ENCODE measurements around the gene EIF4EBP3. TPM values are rescaled to one million over a fixed set of nuclear protein-coding genes. Genes with fewer than 3 reads are reported as not detected.

The EIF4EBP3 gene
- total and polyA plus RNA-seq, 4 donors = 1.4 to 55.8 (median 8.0) TPM

DNA sequence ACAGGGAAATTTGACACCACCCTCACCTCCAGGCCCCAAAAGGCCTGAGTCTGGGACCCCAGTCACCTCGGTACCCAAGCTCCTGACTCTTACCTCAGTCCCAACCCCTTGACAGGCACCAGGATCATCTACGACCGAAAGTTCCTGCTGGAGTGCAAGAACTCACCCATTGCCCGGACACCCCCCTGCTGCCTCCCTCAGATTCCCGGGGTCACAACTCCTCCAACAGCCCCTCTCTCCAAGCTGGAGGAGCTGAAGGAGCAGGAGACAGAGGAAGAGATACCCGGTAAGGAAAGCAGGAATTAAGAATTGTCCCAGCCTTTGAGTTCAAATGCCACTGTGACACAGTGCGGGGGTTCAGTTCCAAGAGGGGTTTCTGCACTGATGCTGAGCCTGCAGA, 1.3 kb downstream of the EIF4EBP3 start (continued):
- no peak for TF ChIP-seq RAD21 (IDR thresholded peaks at IDR 0.05)
- no peak for TF ChIP-seq HNF4A (conservative IDR thresholded peaks at IDR 0.05)
- no peak for TF ChIP-seq HNF4G (IDR thresholded peaks at IDR 0.05)
- TF ChIP-seq EGR1 (IDR thresholded peaks at IDR 0.05; ENCODE audit: low read depth in 2 of 2) = no peak
- TF ChIP-seq, protein P1, sequence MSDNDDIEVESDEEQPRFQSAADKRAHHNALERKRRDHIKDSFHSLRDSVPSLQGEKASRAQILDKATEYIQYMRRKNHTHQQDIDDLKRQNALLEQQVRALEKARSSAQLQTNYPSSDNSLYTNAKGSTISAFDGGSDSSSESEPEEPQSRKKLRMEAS (IDR thresholded peaks at IDR 0.05) = no peak
- no peak for TF ChIP-seq RXRA (IDR thresholded peaks at IDR 0.05)
- TF ChIP-seq, protein P2, sequence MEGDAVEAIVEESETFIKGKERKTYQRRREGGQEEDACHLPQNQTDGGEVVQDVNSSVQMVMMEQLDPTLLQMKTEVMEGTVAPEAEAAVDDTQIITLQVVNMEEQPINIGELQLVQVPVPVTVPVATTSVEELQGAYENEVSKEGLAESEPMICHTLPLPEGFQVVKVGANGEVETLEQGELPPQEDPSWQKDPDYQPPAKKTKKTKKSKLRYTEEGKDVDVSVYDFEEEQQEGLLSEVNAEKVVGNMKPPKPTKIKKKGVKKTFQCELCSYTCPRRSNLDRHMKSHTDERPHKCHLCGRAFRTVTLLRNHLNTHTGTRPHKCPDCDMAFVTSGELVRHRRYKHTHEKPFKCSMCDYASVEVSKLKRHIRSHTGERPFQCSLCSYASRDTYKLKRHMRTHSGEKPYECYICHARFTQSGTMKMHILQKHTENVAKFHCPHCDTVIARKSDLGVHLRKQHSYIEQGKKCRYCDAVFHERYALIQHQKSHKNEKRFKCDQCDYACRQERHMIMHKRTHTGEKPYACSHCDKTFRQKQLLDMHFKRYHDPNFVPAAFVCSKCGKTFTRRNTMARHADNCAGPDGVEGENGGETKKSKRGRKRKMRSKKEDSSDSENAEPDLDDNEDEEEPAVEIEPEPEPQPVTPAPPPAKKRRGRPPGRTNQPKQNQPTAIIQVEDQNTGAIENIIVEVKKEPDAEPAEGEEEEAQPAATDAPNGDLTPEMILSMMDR (IDR thresholded peaks at IDR 0.05; ENCODE audit: low read depth, low read length, missing input control) = no peak

DNA sequence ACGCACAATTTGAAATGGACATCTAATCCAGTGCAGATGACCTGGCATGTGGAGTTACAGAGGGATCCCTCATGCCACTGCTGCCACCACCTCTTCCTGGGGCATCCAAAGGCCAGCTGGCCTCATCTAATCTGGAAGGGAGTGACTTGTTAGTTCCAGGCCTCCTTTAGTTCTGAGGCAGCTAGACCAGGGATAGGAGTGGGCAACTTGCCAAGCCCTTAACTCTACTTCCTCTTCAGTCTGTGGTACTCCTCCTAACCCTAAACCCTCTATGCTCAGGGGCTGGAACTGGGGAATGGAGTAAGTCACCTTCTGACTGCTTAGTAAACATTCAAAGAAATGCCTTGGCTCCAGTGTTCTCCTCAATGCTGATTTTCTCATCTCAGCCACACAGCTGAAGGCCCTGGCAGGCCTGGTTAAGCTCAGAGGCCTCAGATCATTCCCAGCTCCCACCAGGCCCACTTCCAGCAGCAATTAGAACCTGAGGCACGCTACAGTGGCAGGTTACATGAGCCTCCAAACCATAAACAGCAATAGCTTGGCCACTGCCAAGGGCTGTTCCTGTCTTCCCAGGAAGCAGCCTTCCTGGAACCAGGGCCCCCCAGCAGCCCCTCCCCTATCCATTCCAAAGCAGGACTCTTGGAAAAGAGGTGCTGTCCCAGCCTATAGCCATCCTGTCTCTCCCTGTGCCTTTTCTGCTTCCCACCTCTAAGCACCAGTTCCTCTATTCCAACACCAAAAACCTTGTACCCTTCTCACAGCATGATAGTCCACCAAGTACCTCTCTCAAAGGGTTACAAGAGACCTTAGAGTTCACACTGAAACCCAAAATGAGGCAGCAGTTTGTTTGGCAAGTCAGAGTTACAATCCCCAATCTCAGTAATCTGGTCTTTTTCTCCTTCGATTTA, 2.0 kb downstream of the EIF4EBP3 start:
- Histone ChIP-seq H3K27ac (ENCODE audit: low read depth in 1 of 2, low read length in 2 of 2) (peak overlapping the region; percentile 91 to 99), H3K9ac (ENCODE audit: low read depth in 1 of 2, low read length in 2 of 2) (no peak overlapping the region), H3K4me1 (ENCODE audit: control insufficient read depth in 4 of 4, insufficient read depth in 4 of 4, low read length in 3 of 4) (peaks cover 8 to 42% (median 34%) of the 10 kb centered on the region in 4 donors), H3K9me3 (ENCODE audit: control insufficient read depth in 4 of 4, low read length in 3 of 4) (no peaks in the 10 kb centered on the region), H3K36me3 (ENCODE audit: control insufficient read depth in 4 of 4, insufficient read depth in 3 of 4, low read depth in 1 of 4, low read length in 3 of 4) (peaks cover 0 to 20% (median 17%) of the 10 kb centered on the region in 4 donors), H3K4me3 (ENCODE audit: low read depth in 1 of 3, low read length in 3 of 3) (no peak overlapping the region), H3K27me3 (ENCODE audit: control insufficient read depth in 4 of 4, insufficient read depth in 4 of 4, low read length in 3 of 4) (no peaks in the 10 kb centered on the region)
- peak; percentile 42 for TF ChIP-seq NR2F2 (IDR thresholded peaks at IDR 0.05)
- no peak for TF ChIP-seq FOXA1 (IDR thresholded peaks at IDR 0.05)
- 67% methylated on average over 3 of the region's 3 CpGs for WGBS
- DNase-seq (ENCODE audit: low spot score) = no peak

DNA sequence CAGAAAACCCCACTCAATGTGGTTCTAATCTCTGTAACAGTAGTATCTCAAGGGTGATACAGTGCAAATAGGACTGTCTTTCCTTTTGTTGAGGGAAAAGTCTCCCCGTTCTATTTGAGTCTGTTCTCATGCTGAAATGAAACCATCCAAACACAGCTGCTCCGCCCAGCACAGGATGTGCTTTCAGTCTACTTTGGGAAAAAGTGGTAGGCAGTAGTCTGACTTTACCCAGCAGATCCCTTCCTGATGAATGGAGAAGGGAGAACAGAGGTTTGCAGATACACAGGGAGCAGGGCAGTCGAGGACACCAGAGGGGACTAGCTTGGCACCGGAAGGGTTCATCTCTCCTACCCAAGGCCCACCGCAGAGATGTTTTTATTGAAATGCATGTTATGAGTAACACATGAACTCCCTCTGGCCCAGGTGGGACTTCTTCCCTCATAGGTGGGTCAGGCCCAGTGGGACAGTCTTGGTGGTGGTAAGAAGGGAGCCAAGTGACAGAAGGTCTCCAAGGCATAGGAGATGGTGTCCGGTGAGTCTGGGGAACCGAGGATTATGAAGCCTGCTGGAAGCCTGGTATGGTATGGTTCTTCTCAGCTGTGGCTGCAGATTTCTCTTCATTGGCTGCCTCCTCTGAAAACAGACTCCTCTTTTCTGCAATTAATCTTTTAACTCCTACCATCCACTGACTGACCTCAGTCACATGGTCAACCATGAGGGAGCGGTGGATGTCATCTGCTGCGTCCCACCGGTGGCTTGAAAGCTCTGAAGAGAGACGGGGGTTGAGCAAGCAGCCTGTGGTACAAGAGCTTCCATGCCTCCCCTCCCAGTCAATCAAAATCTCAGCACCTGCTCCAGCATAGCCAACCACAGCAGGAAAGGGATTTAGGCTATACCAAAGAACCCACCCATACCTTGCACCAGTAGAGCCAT, 3.0 kb downstream of the EIF4EBP3 start:
- Histone ChIP-seq H3K9me3 (ENCODE audit: control insufficient read depth in 4 of 4, low read length in 3 of 4) (no peaks in the 10 kb centered on the region), H3K27me3 (ENCODE audit: control insufficient read depth in 4 of 4, insufficient read depth in 4 of 4, low read length in 3 of 4) (no peaks in the 10 kb centered on the region), H3K36me3 (ENCODE audit: control insufficient read depth in 4 of 4, insufficient read depth in 3 of 4, low read depth in 1 of 4, low read length in 3 of 4) (peaks cover 0 to 18% (median 15%) of the 10 kb centered on the region in 4 donors), H3K4me1 (ENCODE audit: control insufficient read depth in 4 of 4, insufficient read depth in 4 of 4, low read length in 3 of 4) (peaks cover 8 to 45% (median 33%) of the 10 kb centered on the region in 4 donors), H3K27ac (ENCODE audit: low read depth in 1 of 2, low read length in 2 of 2) (peak overlapping the region in 1 of 2 donors; percentile 91), H3K9ac (ENCODE audit: low read depth in 1 of 2, low read length in 2 of 2) (no peak overlapping the region), H3K4me3 (ENCODE audit: low read depth in 1 of 3, low read length in 3 of 3) (no peak overlapping the region)
- 94% methylated on average over 11 of the region's 11 CpGs for WGBS
- TF ChIP-seq TAF1 (conservative IDR thresholded peaks at IDR 0.05) (no peak), GABPA (IDR thresholded peaks at IDR 0.05 in 1 of 2, conservative IDR thresholded peaks at IDR 0.05 in 1 of 2) (no peak), FOXA2 (IDR thresholded peaks at IDR 0.05) (no peak), FOXA1 (IDR thresholded peaks at IDR 0.05) (no peak), NR2F2 (IDR thresholded peaks at IDR 0.05) (no peak), EGR1 (IDR thresholded peaks at IDR 0.05; ENCODE audit: low read depth in 2 of 2) (no peak), JUND (IDR thresholded peaks at IDR 0.05) (no peak), HNF4G (IDR thresholded peaks at IDR 0.05) (no peak), RXRA (IDR thresholded peaks at IDR 0.05) (no peak)
- TF ChIP-seq, protein P1 (IDR thresholded peaks at IDR 0.05) = no peak
- TF ChIP-seq, protein P2 (IDR thresholded peaks at IDR 0.05; ENCODE audit: low read depth, low read length, missing input control) = no peak
- TF ChIP-seq, protein P3, sequence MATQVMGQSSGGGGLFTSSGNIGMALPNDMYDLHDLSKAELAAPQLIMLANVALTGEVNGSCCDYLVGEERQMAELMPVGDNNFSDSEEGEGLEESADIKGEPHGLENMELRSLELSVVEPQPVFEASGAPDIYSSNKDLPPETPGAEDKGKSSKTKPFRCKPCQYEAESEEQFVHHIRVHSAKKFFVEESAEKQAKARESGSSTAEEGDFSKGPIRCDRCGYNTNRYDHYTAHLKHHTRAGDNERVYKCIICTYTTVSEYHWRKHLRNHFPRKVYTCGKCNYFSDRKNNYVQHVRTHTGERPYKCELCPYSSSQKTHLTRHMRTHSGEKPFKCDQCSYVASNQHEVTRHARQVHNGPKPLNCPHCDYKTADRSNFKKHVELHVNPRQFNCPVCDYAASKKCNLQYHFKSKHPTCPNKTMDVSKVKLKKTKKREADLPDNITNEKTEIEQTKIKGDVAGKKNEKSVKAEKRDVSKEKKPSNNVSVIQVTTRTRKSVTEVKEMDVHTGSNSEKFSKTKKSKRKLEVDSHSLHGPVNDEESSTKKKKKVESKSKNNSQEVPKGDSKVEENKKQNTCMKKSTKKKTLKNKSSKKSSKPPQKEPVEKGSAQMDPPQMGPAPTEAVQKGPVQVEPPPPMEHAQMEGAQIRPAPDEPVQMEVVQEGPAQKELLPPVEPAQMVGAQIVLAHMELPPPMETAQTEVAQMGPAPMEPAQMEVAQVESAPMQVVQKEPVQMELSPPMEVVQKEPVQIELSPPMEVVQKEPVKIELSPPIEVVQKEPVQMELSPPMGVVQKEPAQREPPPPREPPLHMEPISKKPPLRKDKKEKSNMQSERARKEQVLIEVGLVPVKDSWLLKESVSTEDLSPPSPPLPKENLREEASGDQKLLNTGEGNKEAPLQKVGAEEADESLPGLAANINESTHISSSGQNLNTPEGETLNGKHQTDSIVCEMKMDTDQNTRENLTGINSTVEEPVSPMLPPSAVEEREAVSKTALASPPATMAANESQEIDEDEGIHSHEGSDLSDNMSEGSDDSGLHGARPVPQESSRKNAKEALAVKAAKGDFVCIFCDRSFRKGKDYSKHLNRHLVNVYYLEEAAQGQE (IDR thresholded peaks at IDR 0.05) = no peak
- TF ChIP-seq, protein P4, sequence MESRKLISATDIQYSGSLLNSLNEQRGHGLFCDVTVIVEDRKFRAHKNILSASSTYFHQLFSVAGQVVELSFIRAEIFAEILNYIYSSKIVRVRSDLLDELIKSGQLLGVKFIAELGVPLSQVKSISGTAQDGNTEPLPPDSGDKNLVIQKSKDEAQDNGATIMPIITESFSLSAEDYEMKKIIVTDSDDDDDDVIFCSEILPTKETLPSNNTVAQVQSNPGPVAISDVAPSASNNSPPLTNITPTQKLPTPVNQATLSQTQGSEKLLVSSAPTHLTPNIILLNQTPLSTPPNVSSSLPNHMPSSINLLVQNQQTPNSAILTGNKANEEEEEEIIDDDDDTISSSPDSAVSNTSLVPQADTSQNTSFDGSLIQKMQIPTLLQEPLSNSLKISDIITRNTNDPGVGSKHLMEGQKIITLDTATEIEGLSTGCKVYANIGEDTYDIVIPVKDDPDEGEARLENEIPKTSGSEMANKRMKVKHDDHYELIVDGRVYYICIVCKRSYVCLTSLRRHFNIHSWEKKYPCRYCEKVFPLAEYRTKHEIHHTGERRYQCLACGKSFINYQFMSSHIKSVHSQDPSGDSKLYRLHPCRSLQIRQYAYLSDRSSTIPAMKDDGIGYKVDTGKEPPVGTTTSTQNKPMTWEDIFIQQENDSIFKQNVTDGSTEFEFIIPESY (IDR thresholded peaks at IDR 0.05) = no peak
- no peak for DNase-seq (ENCODE audit: low spot score)
